SU-DHL-6 (cell line): ENCODE measurements around the gene SMARCA4.

Source experiments
- H2AFZ ChIP-seq: fragments of 200-600 bp; sonication (generic); 2 replicates; pipeline ENCODE4 v1.6.1; 2014; ENCODE audit warnings: low read depth, mild to moderate bottlenecking, moderate library complexity, mixed read lengths, antibody characterized with exemption, low read length; ENCODE audit not compliant: severe bottlenecking
- H3F3A ChIP-seq: fragments of 200-600 bp; shearing (Covaris generic); 2 replicates; pipeline ENCODE4 v1.6.0; 2016; ENCODE audit warnings: antibody characterized with exemption, mild to moderate bottlenecking; ENCODE audit not compliant: insufficient read depth
- H3K27ac ChIP-seq: fragments of 200-600 bp; sonication (generic); 2 replicates; pipeline ENCODE4 v1.5.1; 2016; ENCODE audit warnings: low read depth, mild to moderate bottlenecking, low read length, moderate library complexity, mixed read lengths
- H3K27me3 ChIP-seq: fragments of 200-600 bp; sonication (generic), shearing (Covaris generic); 2 replicates; pipeline ENCODE4 v1.6.0; 2014; ENCODE audit warnings: mild to moderate bottlenecking, low read length
- H3K36me3 ChIP-seq: fragments of 200-600 bp; sonication (generic); 2 replicates; pipeline ENCODE4 v1.6.1; 2014; ENCODE audit warnings: mild to moderate bottlenecking, low read length, mixed read lengths
- H3K4me2 ChIP-seq: fragments of 300-600, 200-600 bp; shearing (Covaris generic), sonication (generic); 2 replicates; pipeline ENCODE4 v1.6.0; 2014; ENCODE audit warnings: low read length, low read depth, mild to moderate bottlenecking; ENCODE audit not compliant: poor library complexity, severe bottlenecking
- H3K4me3 ChIP-seq: fragments of 200-600 bp; sonication (generic); 2 replicates; pipeline ENCODE4 v1.5.1; 2014; ENCODE audit warnings: antibody characterized with exemption, low read length, mild to moderate bottlenecking, mixed read lengths; ENCODE audit not compliant: insufficient read depth, poor library complexity, severe bottlenecking
- H3K79me2 ChIP-seq: fragments of 200-600 bp; sonication (generic); 2 replicates; pipeline ENCODE4 v1.6.1; 2014; ENCODE audit warnings: mild to moderate bottlenecking, low read length, moderate library complexity; ENCODE audit not compliant: insufficient read depth
- H3K9ac ChIP-seq: fragments of 200-600 bp; sonication (generic); 2 replicates; pipeline ENCODE4 v1.7.0; 2014; ENCODE audit warnings: mild to moderate bottlenecking, low read length
- H3K9me2 ChIP-seq: fragments of 200-600 bp; sonication (generic); replicated peaks from 2 replicates; pipeline ENCODE4 v1.6.1; 2014; ENCODE audit warnings: low read length; ENCODE audit not compliant: insufficient read depth
- H3K9me3 ChIP-seq: fragments of 200-600 bp; sonication (generic); 2 replicates; pipeline ENCODE4 v1.6.1; 2014; ENCODE audit warnings: low read length, mixed read lengths; ENCODE audit not compliant: insufficient read depth
- H4K20me1 ChIP-seq: fragments of 200-600 bp; sonication (generic); 2 replicates; pipeline ENCODE4 v1.6.1; 2014; ENCODE audit warnings: low read depth, mild to moderate bottlenecking, antibody characterized with exemption, low read length, moderate library complexity, mixed read lengths
- EZH2phosphoT487 ChIP-seq: fragments of 200-600 bp; sonication (generic), shearing (Covaris generic); conservative IDR thresholded peaks from 2 replicates; pipeline ENCODE4 v1.6.1; 2018; ENCODE audit warnings: mild to moderate bottlenecking, antibody characterized with exemption, low read length, moderate library complexity, mixed read lengths
- TF ChIP-seq, protein P1 (sequence below): fragments of 200-600 bp; sonication (generic); IDR thresholded peaks from one replicate; pipeline ENCODE4 v1.5.1; 2017; ENCODE audit warnings: antibody characterized with exemption, mild to moderate bottlenecking, low read length, moderate library complexity; ENCODE audit not compliant: insufficient read depth, poor library complexity, severe bottlenecking

SMARCA4 gene

DNA sequence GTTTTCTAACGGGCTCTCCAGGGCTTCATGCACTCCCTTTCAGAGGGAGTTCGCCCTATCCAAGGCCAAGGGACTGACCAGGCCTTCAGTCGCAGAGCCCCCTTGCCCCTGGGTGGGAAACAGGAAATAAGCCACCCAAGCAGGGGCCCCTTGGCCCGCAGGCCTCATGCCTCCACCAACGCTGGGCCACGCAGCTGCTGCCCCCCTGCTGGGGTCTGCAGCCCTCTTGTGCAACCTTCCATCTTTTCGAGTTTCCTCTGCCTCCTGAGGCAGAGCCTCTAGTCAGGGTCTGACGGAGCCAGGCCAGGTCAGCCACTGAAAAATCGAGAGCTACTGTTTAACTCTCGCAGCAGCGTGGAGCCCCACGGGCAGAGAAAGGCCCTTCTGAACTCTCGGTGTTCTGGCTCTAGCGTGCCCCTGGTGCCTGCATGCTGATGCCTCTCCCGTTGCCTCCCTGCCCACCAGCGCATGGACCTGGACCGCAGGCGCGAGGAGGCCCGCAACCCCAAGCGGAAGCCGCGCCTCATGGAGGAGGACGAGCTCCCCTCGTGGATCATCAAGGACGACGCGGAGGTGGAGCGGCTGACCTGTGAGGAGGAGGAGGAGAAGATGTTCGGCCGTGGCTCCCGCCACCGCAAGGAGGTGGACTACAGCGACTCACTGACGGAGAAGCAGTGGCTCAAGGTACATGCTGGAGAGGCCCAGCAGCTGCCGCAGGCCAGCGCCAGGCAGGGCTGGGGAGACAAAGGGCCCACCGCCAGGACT lies 73.8 kb downstream of the SMARCA4 start:
- peaks cover 4% of the 10 kb centered on the region; the same call in 1 of the 2 replicates for H4K20me1 ChIP-seq
- no peak overlapping the region for H3K4me3 ChIP-seq
- no peak overlapping the region for H2AFZ ChIP-seq
- no peak overlapping the region for H3K9ac ChIP-seq
- peaks cover 21% of the 10 kb centered on the region for H3K36me3 ChIP-seq
- no peaks in the 10 kb centered on the region for H3K9me2 ChIP-seq
- peak overlapping the region; percentile 88 for H3K27ac ChIP-seq
- H3K9me3 ChIP-seq, result no peaks in the 10 kb centered on the region
- H3K79me2 ChIP-seq, result peaks cover 30% of the 10 kb centered on the region
- TF ChIP-seq, protein P1, sequence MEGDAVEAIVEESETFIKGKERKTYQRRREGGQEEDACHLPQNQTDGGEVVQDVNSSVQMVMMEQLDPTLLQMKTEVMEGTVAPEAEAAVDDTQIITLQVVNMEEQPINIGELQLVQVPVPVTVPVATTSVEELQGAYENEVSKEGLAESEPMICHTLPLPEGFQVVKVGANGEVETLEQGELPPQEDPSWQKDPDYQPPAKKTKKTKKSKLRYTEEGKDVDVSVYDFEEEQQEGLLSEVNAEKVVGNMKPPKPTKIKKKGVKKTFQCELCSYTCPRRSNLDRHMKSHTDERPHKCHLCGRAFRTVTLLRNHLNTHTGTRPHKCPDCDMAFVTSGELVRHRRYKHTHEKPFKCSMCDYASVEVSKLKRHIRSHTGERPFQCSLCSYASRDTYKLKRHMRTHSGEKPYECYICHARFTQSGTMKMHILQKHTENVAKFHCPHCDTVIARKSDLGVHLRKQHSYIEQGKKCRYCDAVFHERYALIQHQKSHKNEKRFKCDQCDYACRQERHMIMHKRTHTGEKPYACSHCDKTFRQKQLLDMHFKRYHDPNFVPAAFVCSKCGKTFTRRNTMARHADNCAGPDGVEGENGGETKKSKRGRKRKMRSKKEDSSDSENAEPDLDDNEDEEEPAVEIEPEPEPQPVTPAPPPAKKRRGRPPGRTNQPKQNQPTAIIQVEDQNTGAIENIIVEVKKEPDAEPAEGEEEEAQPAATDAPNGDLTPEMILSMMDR, result no peak
- no peak for TF ChIP-seq EZH2phosphoT487
- peak overlapping the region; percentile 22 for H3K4me2 ChIP-seq
- no peaks in the 10 kb centered on the region for H3K27me3 ChIP-seq
- H3F3A ChIP-seq, result peaks cover 20% of the 10 kb centered on the region

DNA sequence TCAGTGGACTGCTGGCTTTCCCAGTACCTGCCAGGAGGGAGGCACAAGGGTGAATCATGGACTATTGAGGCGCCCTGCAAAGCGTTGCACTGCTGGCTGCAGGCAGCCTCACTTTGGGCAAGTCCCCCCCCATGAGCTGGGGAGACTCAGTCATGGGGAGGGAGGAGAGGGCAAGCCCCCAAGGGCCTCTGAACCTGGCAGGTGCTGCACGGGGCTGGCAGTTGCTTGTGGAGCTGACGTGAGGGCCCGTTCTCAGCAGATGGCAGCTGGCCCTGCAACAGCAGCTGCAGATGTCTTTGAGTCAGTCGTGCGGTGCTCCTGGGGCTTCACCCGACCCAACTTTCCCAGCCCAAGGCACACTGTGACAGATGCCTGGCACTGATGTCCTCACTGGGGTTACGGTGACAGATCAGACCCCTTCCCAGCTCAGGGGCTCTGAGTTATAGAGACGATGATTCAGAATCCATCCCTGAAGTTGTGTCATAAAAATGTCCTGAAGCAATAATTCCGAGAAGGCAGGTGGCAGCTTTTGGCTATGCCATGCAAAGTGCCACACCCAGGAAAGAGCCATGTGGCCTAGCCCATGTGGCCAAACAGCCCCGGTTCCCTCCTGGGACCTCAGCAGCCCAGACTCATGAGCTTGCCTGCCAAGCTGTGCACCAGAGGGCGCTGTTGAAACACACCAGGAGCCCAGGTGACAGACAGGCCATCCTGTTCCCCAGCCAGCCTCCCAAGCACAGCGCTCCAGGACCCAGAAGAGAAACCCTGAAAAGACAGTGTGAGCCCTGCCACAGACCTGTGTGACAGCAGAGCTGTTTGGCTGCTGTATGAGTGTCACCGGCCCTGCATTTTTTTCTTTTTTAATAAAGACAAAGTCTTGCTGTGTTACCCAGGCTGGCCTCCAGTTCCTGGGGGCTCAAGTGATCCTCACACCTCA lies 74.9 kb downstream of the SMARCA4 start:
- H3K4me2 ChIP-seq, result peak overlapping the region; percentile 29
- TF ChIP-seq EZH2phosphoT487, result no peak
- TF ChIP-seq, protein P1, result peak; percentile 89
- H3K4me3 ChIP-seq, result no peak overlapping the region
- no peak overlapping the region for H2AFZ ChIP-seq
- H3K27me3 ChIP-seq, result no peaks in the 10 kb centered on the region
- H4K20me1 ChIP-seq, result peaks cover 4% of the 10 kb centered on the region; the same call in 1 of the 2 replicates
- peaks cover 20% of the 10 kb centered on the region for H3F3A ChIP-seq
- H3K9ac ChIP-seq, result no peak overlapping the region
- H3K79me2 ChIP-seq, result peaks cover 30% of the 10 kb centered on the region
- peak overlapping the region; percentile 88 for H3K27ac ChIP-seq
- peaks cover 22% of the 10 kb centered on the region for H3K36me3 ChIP-seq
- no peaks in the 10 kb centered on the region for H3K9me3 ChIP-seq
- no peaks in the 10 kb centered on the region for H3K9me2 ChIP-seq

DNA sequence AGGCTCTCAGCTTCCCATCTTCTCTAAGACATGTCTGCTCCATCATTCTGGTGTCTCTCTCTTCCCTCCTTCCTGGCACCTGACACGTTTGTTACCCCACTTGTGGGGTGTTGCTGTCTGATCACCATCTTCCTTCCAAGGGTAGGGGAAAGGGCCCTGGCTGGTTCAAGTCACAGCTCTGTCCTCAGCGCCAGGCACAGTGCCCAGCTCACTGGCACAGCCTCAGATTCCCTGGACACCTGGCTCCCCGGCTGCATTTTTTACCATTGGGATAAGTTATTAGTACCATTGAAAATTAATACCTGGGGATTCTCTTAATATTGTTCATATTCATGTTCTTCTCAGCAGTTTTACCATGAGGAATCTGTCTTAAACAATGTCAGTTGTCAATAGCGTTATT lies 77.7 kb downstream of the SMARCA4 start:
- H3K9me2 ChIP-seq, result no peaks in the 10 kb centered on the region
- peaks cover 30% of the 10 kb centered on the region for H3K79me2 ChIP-seq
- no peak overlapping the region for H3K4me2 ChIP-seq
- no peak overlapping the region for H2AFZ ChIP-seq
- peaks cover 4% of the 10 kb centered on the region; the same call in 1 of the 2 replicates for H4K20me1 ChIP-seq
- H3K9ac ChIP-seq, result no peak overlapping the region
- H3K4me3 ChIP-seq, result no peak overlapping the region
- H3K27ac ChIP-seq, result no peak overlapping the region
- H3K9me3 ChIP-seq, result no peaks in the 10 kb centered on the region
- no peak for TF ChIP-seq EZH2phosphoT487
- TF ChIP-seq, protein P1, result no peak
- peaks cover 20% of the 10 kb centered on the region for H3F3A ChIP-seq
- no peaks in the 10 kb centered on the region for H3K27me3 ChIP-seq
- H3K36me3 ChIP-seq, result peaks cover 26% of the 10 kb centered on the region
